ENCODE measurements around the gene TMEM8B. TPM values are rescaled to one million over a fixed set of nuclear protein-coding genes. Genes with fewer than 3 reads are reported as not detected.
A peak's percentile ranks its signal among the peaks of the same experiment; 100 is the strongest.

Gene TMEM8B
- total RNA-seq, 1 donor, result 2.5 TPM

- peak; percentile 58 for DNase-seq (ENCODE audit: insufficient read length, low spot score, missing footprints)
- Histone ChIP-seq H3K4me3 (ENCODE audit: insufficient read depth, low read length) (peak overlapping the region; percentile 56), H3K36me3 (ENCODE audit: insufficient read depth, low read length) (no peaks in the 10 kb centered on the region)
Observed at GRCh38 chr9:35908504-35909125, 79.6 kb downstream of the TMEM8B start.

DNA sequence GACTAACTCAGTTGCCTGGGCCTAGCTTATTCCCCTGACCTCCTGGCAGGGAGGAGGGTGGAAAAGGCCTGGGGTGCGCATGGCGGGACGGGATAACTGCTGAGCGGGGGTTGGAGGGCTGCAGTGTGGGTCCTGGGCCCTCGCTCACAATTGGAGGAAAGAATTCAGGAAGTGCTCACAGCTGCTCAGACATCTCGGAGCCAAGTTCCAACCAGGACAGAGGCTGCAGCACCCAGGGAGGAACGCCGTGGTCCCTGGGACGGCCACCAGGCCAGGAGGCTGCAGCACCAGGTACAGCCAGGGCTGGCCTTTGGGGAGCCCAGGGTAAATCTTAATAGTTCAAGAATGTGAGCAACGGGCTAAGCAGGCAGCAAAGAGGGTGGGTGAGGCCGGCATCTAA lies 80.2 kb downstream of the TMEM8B start, which contains the start of gene SPAAR:
Gene SPAAR (plus strand): TSS at position 217 of the 400 bp plus-strand sequence. CDS start 974 bp downstream, outside the sequence.
- Histone ChIP-seq H3K79me2 (ENCODE audit: insufficient read depth, low read length) (peaks cover 4% of the 10 kb centered on the region), H3K4me1 (ENCODE audit: insufficient read depth, low read length) (peaks cover 54% of the 10 kb centered on the region), H3K27me3 (ENCODE audit: insufficient read depth, low read length) (no peaks in the 10 kb centered on the region), H3K27ac (ENCODE audit: low read depth, low read length) (peak within 1 kb of the TSS; percentile 95), H3K4me2 (ENCODE audit: insufficient read depth, low read length) (peak within 1 kb of the TSS; percentile 57), H3K36me3 (ENCODE audit: insufficient read depth, low read length) (no peaks in the 10 kb centered on the region), H3K4me3 (ENCODE audit: insufficient read depth, low read length) (peak within 1 kb of the TSS; percentile 56), H2AFZ (ENCODE audit: low read length) (peak within 1 kb of the TSS; percentile 49), H4K20me1 (ENCODE audit: insufficient read depth, low read length) (no peaks in the 10 kb centered on the region), H3K9me3 (ENCODE audit: low read depth, low read length) (no peaks in the 10 kb centered on the region)
- peak; percentile 21 for DNase-seq (ENCODE audit: insufficient read length, low spot score, missing footprints)
- TF ChIP-seq CTCF (IDR thresholded peaks at IDR 0.05; ENCODE audit: extremely low read depth, low read depth, low read length), result no peak

More at GRCh38 chr9:35908504-35909125, 79.6 kb downstream of the TMEM8B start:
- H3K4me2 ChIP-seq (ENCODE audit: insufficient read depth, low read length), result peak overlapping the region; percentile 57
- peaks cover 4% of the 10 kb centered on the region for H3K79me2 ChIP-seq (ENCODE audit: insufficient read depth, low read length)
- peak overlapping the region; percentile 95 for H3K27ac ChIP-seq (ENCODE audit: low read depth, low read length)
- no peaks in the 10 kb centered on the region for H4K20me1 ChIP-seq (ENCODE audit: insufficient read depth, low read length)
- no peaks in the 10 kb centered on the region for H3K27me3 ChIP-seq (ENCODE audit: insufficient read depth, low read length)
- H3K9me3 ChIP-seq (ENCODE audit: low read depth, low read length), result no peaks in the 10 kb centered on the region
- TF ChIP-seq CTCF (IDR thresholded peaks at IDR 0.05; ENCODE audit: extremely low read depth, low read depth, low read length), result no peak
- H3K4me1 ChIP-seq (ENCODE audit: insufficient read depth, low read length), result peaks cover 55% of the 10 kb centered on the region
- H2AFZ ChIP-seq (ENCODE audit: low read length), result peak overlapping the region; percentile 49

GRCh38 chr9:35909687-35910612 lies 80.9 kb downstream of the TMEM8B start:
- H3K36me3 ChIP-seq (ENCODE audit: insufficient read depth, low read length), result no peaks in the 10 kb centered on the region
- peak overlapping the region; percentile 95 for H3K27ac ChIP-seq (ENCODE audit: low read depth, low read length)
- H3K9me3 ChIP-seq (ENCODE audit: low read depth, low read length), result no peaks in the 10 kb centered on the region
- peaks cover 4% of the 10 kb centered on the region for H3K79me2 ChIP-seq (ENCODE audit: insufficient read depth, low read length)
- H2AFZ ChIP-seq (ENCODE audit: low read length), result no peak overlapping the region
- no peak overlapping the region for H3K4me2 ChIP-seq (ENCODE audit: insufficient read depth, low read length)
- TF ChIP-seq CTCF (IDR thresholded peaks at IDR 0.05; ENCODE audit: extremely low read depth, low read depth, low read length), result no peak
- H3K27me3 ChIP-seq (ENCODE audit: insufficient read depth, low read length), result no peaks in the 10 kb centered on the region
- H4K20me1 ChIP-seq (ENCODE audit: insufficient read depth, low read length), result no peaks in the 10 kb centered on the region
- peaks cover 47% of the 10 kb centered on the region for H3K4me1 ChIP-seq (ENCODE audit: insufficient read depth, low read length)
- DNase-seq (ENCODE audit: insufficient read length, low spot score, missing footprints), result peak; percentile 29
- no peak overlapping the region for H3K4me3 ChIP-seq (ENCODE audit: insufficient read depth, low read length)
